ENCODE results near the gene SLIT3. TPM values are rescaled to one million over a fixed set of nuclear protein-coding genes. Genes with fewer than 3 reads are reported as not detected.

SLIT3 gene
- total RNA-seq, 4 donors from 2014 or later = 10.8 to 30.8 (median 18.4) TPM

DNA sequence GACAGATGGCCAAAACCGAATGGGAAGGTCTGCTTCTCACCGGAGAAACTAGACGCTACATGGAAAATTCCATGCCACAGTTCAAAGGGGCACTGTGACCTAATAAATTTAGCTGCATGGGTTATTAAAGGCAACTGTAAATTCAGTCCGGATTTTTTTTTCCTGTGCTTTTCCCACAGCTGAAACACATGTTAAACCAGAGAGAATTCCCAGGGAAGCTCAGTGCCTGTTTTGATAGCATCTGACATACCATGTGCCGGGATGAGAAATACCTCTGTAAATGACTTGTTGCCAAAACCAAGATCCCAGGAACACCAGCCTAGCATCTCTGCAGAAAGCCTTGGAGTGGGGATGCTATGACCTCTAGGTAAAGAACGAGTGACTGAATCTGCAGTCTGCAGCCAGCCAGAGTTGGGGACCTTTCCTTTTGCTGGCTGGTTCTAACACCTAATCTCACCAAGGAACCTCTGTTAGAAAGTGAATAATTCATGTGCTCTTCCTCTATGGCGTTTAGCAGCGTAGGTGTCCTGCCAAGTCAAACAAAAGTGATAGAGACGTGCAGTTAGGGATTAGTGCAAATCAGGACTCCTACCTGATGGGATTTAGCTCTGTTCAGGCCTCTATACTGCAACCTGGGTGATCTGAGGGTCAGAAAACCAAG is 77.9 kb downstream of the SLIT3 start:
- no peak for DNase-seq (ENCODE audit: low spot score in 2 of 2)
- Histone ChIP-seq H3K4me1 (peaks cover 15% of the 10 kb centered on the region), H3K27ac (no peak overlapping the region), H3K9me3 (no peaks in the 10 kb centered on the region), H3K36me3 (no peaks in the 10 kb centered on the region), H3K27me3 (no peaks in the 10 kb centered on the region), H3K4me3 (no peak overlapping the region)
- 47% methylated on average over 9 of the region's 9 CpGs for WGBS
- TF ChIP-seq EP300 (IDR thresholded peaks at IDR 0.05) = no peak
- no peak for TF ChIP-seq POLR2AphosphoS5 (IDR thresholded peaks at IDR 0.05)
- no peak for TF ChIP-seq POLR2A (IDR thresholded peaks at IDR 0.05)
- no peak for TF ChIP-seq CTCF (IDR thresholded peaks at IDR 0.05)

GRCh38 chr5:169221519-169221918 is 79.4 kb downstream of the SLIT3 start:
- H3K27ac ChIP-seq = no peak overlapping the region
- no peak for DNase-seq (ENCODE audit: low spot score in 2 of 2)
- no peak overlapping the region for H3K4me3 ChIP-seq
- 93% methylated on average over 5 of the region's 5 CpGs for WGBS
- H3K36me3 ChIP-seq = no peaks in the 10 kb centered on the region
- TF ChIP-seq POLR2A (IDR thresholded peaks at IDR 0.05) = no peak
- no peak for TF ChIP-seq CTCF (IDR thresholded peaks at IDR 0.05)
- no peak for TF ChIP-seq POLR2AphosphoS5 (IDR thresholded peaks at IDR 0.05)
- no peak for TF ChIP-seq EP300 (IDR thresholded peaks at IDR 0.05)
- H3K27me3 ChIP-seq = no peaks in the 10 kb centered on the region
- no peaks in the 10 kb centered on the region for H3K9me3 ChIP-seq
- peaks cover 15% of the 10 kb centered on the region for H3K4me1 ChIP-seq

GRCh38 chr5:169219961-169220360 is 81.0 kb downstream of the SLIT3 start:
- no peak for TF ChIP-seq EP300 (IDR thresholded peaks at IDR 0.05)
- TF ChIP-seq POLR2AphosphoS5 (IDR thresholded peaks at IDR 0.05) = no peak
- TF ChIP-seq CTCF (IDR thresholded peaks at IDR 0.05) = no peak
- TF ChIP-seq POLR2A (IDR thresholded peaks at IDR 0.05) = no peak
- no peaks in the 10 kb centered on the region for H3K9me3 ChIP-seq
- H3K4me3 ChIP-seq = no peak overlapping the region
- no peak overlapping the region for H3K27ac ChIP-seq
- DNase-seq (ENCODE audit: low spot score in 2 of 2) = no peak
- WGBS = 89% methylated on average over 6 of the region's 6 CpGs
- H3K36me3 ChIP-seq = no peaks in the 10 kb centered on the region
- H3K4me1 ChIP-seq = peaks cover 15% of the 10 kb centered on the region
- no peaks in the 10 kb centered on the region for H3K27me3 ChIP-seq

DNA sequence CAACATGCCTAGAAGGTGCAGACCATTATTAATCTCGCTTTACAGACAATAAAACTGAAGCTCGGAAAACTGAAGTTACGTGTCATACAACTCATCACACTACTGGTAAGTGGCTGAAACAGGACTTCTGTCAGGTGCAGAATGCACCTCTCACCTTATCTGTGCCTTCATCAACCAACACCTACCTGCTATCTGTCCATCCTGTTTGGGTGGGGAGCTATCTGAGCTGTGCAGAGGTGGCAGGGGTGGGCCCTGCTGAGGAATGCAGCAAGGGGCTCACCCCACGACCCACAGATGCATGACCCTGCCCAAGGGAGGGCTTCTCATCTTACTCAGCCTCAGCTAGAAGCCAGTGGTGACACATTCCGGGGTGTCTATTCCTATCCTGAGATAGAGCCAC is 81.6 kb downstream of the SLIT3 start:
- DNase-seq (ENCODE audit: low spot score in 2 of 2) = no peak
- peaks cover 15% of the 10 kb centered on the region for H3K4me1 ChIP-seq
- H3K4me3 ChIP-seq = no peak overlapping the region
- no peak overlapping the region for H3K27ac ChIP-seq
- TF ChIP-seq CTCF (IDR thresholded peaks at IDR 0.05) = no peak
- TF ChIP-seq POLR2A (IDR thresholded peaks at IDR 0.05) = no peak
- TF ChIP-seq POLR2AphosphoS5 (IDR thresholded peaks at IDR 0.05) = no peak
- no peak for TF ChIP-seq EP300 (IDR thresholded peaks at IDR 0.05)
- no peaks in the 10 kb centered on the region for H3K36me3 ChIP-seq
- WGBS = 73% methylated on average over 5 of the region's 5 CpGs
- H3K9me3 ChIP-seq = no peaks in the 10 kb centered on the region
- no peaks in the 10 kb centered on the region for H3K27me3 ChIP-seq

- WGBS = 29% methylated on average over 4 of the region's 4 CpGs
Measured at GRCh38 chr5:169218861-169219260, 82.1 kb downstream of the SLIT3 start.

More at GRCh38 chr5:169218861-169219260, 82.1 kb downstream of the SLIT3 start:
- Histone ChIP-seq H3K9me3 (no peaks in the 10 kb centered on the region), H3K27me3 (no peaks in the 10 kb centered on the region), H3K36me3 (no peaks in the 10 kb centered on the region), H3K4me1 (peaks cover 15% of the 10 kb centered on the region), H3K27ac (no peak overlapping the region), H3K4me3 (no peak overlapping the region)
- DNase-seq (ENCODE audit: low spot score in 2 of 2) = no peak
- TF ChIP-seq EP300 (IDR thresholded peaks at IDR 0.05) (no peak), CTCF (IDR thresholded peaks at IDR 0.05) (no peak), POLR2A (IDR thresholded peaks at IDR 0.05) (no peak), POLR2AphosphoS5 (IDR thresholded peaks at IDR 0.05) (no peak)

Measured in suprapubic skin (tissue), 4 donors.